OCI-LY1 (cell line): ENCODE data around the gene EN2.

Experiments used
- H2AFZ ChIP-seq: fragments of 200-600 bp; sonication (generic), shearing (Covaris generic); 2 replicates; pipeline ENCODE4 v1.6.0; 2014; ENCODE audit warnings: antibody characterized with exemption, mild to moderate bottlenecking, low read length
- H3F3A ChIP-seq: fragments of 200-600 bp; sonication (generic), shearing (Covaris generic); 2 replicates; pipeline ENCODE4 v1.6.0; 2014; ENCODE audit warnings: mild to moderate bottlenecking, antibody characterized with exemption, low read length, moderate library complexity; ENCODE audit not compliant: insufficient read depth
- H3K27ac ChIP-seq: fragments of 200-600 bp; sonication (generic); 2 replicates; pipeline ENCODE4 v1.5.1; 2014; ENCODE audit warnings: low read length, mixed run types, mild to moderate bottlenecking, low read depth; ENCODE audit not compliant: poor library complexity, severe bottlenecking
- H3K27me3 ChIP-seq: fragments of 200-600 bp; sonication (generic); 2 replicates; pipeline ENCODE4 v1.6.0; 2014; ENCODE audit warnings: antibody characterized with exemption, mild to moderate bottlenecking, low read length, moderate library complexity; ENCODE audit not compliant: insufficient read depth
- H3K36me3 ChIP-seq: fragments of 200-600 bp; sonication (generic); 2 replicates; pipeline ENCODE4 v1.6.1; 2014; ENCODE audit warnings: mild to moderate bottlenecking, antibody characterized with exemption, low read length, moderate library complexity, mixed read lengths; ENCODE audit not compliant: insufficient read depth
- H3K4me1 ChIP-seq: fragments of 200-600 bp; sonication (generic); 2 replicates; pipeline ENCODE4 v1.5.1; 2014; ENCODE audit warnings: mild to moderate bottlenecking, low read length, moderate library complexity; ENCODE audit not compliant: insufficient read depth, severe bottlenecking
- H3K4me2 ChIP-seq: fragments of 200-600 bp; sonication (generic), shearing (Covaris generic); 2 replicates; pipeline ENCODE4 v1.6.1; 2014; ENCODE audit warnings: low read length
- H3K4me3 ChIP-seq: fragments of 200-600 bp; sonication (generic); 2 replicates; pipeline ENCODE4 v1.5.1; 2014; ENCODE audit warnings: low read length, low read depth, mild to moderate bottlenecking, mixed read lengths; ENCODE audit not compliant: poor library complexity, severe bottlenecking
- H3K79me2 ChIP-seq: fragments of 200-600 bp; shearing (Covaris generic); 2 replicates; pipeline ENCODE4 v1.6.1; 2016; ENCODE audit warnings: mixed run types, low read length, mixed read lengths; ENCODE audit not compliant: insufficient read depth
- H3K9ac ChIP-seq: fragments of 200-600 bp; sonication (generic), shearing (Covaris generic); 2 replicates; pipeline ENCODE4 v1.6.1; 2014; ENCODE audit warnings: mild to moderate bottlenecking, low read length, mixed read lengths
- H3K9me2 ChIP-seq: fragments of 200-600 bp; sonication (generic), shearing (Covaris generic); 2 replicates; pipeline ENCODE4 v1.6.1; 2014; ENCODE audit warnings: low read depth, mild to moderate bottlenecking, low read length, mixed read lengths
- H3K9me3 ChIP-seq: fragments of 200-600 bp; shearing (Covaris generic); 2 replicates; pipeline ENCODE4 v1.6.1; 2014; ENCODE audit warnings: low read length, mixed read lengths
- H4K20me1 ChIP-seq: fragments of 200-600 bp; sonication (generic), shearing (Covaris generic); 2 replicates; pipeline ENCODE4 v1.6.0; 2016; ENCODE audit warnings: mild to moderate bottlenecking, low read length; ENCODE audit not compliant: insufficient read depth
- EZH2 ChIP-seq: fragments of 200-600 bp; sonication (generic), shearing (Covaris generic); IDR thresholded peaks from 2 replicates; pipeline ENCODE4 v1.8.0; 2017; ENCODE audit warnings: borderline replicate concordance, mixed run types, mild to moderate bottlenecking, antibody characterized with exemption, low read length, moderate library complexity, mixed read lengths
- TF ChIP-seq, protein P1 (sequence below): fragments of 200-600 bp; sonication (generic), shearing (Covaris generic); IDR thresholded peaks from 2 replicates; pipeline ENCODE4 v1.5.1; 2017; ENCODE audit warnings: mild to moderate bottlenecking, antibody characterized with exemption, low read length, moderate library complexity, mixed read lengths

The EN2 gene

DNA sequence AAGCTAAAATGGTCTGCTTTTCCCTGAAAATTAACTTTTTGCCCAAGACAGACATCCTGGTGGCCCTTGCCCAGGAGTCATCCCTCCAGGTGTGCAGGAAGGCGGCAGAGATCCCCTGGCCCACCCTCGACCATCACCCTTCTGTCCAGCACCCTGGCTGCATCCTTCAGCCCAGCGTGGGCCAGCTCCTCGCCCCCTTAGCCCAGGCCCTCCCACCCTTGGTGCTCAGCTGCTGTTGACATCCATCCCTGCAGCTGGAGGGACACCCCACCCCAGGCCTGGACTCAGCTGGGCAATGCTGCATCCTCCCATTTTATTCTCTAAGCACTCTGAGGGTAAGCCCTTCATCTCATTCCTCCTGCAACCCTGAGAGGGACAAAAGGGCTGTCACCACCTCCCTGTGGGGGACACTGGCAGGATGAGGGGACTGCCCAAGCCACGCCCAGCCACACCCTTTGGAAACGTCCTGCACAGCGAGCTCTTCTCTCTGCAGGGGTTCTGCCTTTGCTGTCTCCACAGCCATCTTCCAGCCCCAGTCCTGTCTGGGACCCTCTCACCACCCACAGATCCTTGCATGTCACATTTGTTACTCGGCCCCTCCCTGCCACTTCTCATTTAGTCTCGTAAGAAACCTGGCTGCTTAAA lies 30.7 kb downstream of the EN2 start:
- no peaks in the 10 kb centered on the region for H3F3A ChIP-seq
- H3K36me3 ChIP-seq: no peaks in the 10 kb centered on the region; the same call in 1 of the 2 replicates
- no peaks in the 10 kb centered on the region for H3K79me2 ChIP-seq
- H2AFZ ChIP-seq: no peak overlapping the region
- no peak overlapping the region for H3K4me3 ChIP-seq
- peaks cover 13% of the 10 kb centered on the region for H3K4me1 ChIP-seq
- no peak overlapping the region for H3K9ac ChIP-seq
- H4K20me1 ChIP-seq: no peaks in the 10 kb centered on the region
- peaks cover 17% of the 10 kb centered on the region for H3K27me3 ChIP-seq
- no peak overlapping the region for H3K4me2 ChIP-seq
- TF ChIP-seq EZH2: no peak
- TF ChIP-seq, protein P1, sequence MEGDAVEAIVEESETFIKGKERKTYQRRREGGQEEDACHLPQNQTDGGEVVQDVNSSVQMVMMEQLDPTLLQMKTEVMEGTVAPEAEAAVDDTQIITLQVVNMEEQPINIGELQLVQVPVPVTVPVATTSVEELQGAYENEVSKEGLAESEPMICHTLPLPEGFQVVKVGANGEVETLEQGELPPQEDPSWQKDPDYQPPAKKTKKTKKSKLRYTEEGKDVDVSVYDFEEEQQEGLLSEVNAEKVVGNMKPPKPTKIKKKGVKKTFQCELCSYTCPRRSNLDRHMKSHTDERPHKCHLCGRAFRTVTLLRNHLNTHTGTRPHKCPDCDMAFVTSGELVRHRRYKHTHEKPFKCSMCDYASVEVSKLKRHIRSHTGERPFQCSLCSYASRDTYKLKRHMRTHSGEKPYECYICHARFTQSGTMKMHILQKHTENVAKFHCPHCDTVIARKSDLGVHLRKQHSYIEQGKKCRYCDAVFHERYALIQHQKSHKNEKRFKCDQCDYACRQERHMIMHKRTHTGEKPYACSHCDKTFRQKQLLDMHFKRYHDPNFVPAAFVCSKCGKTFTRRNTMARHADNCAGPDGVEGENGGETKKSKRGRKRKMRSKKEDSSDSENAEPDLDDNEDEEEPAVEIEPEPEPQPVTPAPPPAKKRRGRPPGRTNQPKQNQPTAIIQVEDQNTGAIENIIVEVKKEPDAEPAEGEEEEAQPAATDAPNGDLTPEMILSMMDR: no peak
- H3K9me2 ChIP-seq: no peaks in the 10 kb centered on the region
- H3K9me3 ChIP-seq: no peaks in the 10 kb centered on the region
- no peak overlapping the region for H3K27ac ChIP-seq

GRCh38 chr7:155489158-155489840 lies 31.4 kb downstream of the EN2 start:
- no peaks in the 10 kb centered on the region; the same call in 1 of the 2 replicates for H3K36me3 ChIP-seq
- no peak overlapping the region for H3K4me2 ChIP-seq
- H3K27me3 ChIP-seq: peaks cover 13% of the 10 kb centered on the region; the same call in 1 of the 2 replicates
- H2AFZ ChIP-seq: no peak overlapping the region
- peaks cover 13% of the 10 kb centered on the region for H3K4me1 ChIP-seq
- H3K79me2 ChIP-seq: no peaks in the 10 kb centered on the region
- H3K4me3 ChIP-seq: no peak overlapping the region
- H3F3A ChIP-seq: no peaks in the 10 kb centered on the region
- TF ChIP-seq, protein P1: no peak
- no peak for TF ChIP-seq EZH2
- H3K27ac ChIP-seq: no peak overlapping the region
- no peaks in the 10 kb centered on the region for H4K20me1 ChIP-seq
- H3K9ac ChIP-seq: no peak overlapping the region
- H3K9me2 ChIP-seq: no peaks in the 10 kb centered on the region
- H3K9me3 ChIP-seq: no peaks in the 10 kb centered on the region

GRCh38 chr7:155489862-155490696 lies 32.1 kb downstream of the EN2 start:
- Histone ChIP-seq H3F3A (no peaks in the 10 kb centered on the region), H3K27ac (no peak overlapping the region), H3K9ac (no peak overlapping the region; the same call in 1 of the 2 replicates), H3K9me2 (no peaks in the 10 kb centered on the region), H3K4me2 (peak overlapping the region; percentile 75), H4K20me1 (no peaks in the 10 kb centered on the region), H3K27me3 (peaks cover 5% of the 10 kb centered on the region; the same call in 1 of the 2 replicates), H2AFZ (peak overlapping the region; percentile 61; the same call in 1 of the 2 replicates), H3K36me3 (no peaks in the 10 kb centered on the region; the same call in 1 of the 2 replicates), H3K79me2 (no peaks in the 10 kb centered on the region), H3K4me3 (peak overlapping the region; percentile 49), H3K9me3 (no peaks in the 10 kb centered on the region), H3K4me1 (peaks cover 13% of the 10 kb centered on the region)
- no peak for TF ChIP-seq EZH2
- TF ChIP-seq, protein P1: no peak
